ENCODE results near the gene GSAP.
"Not testable (repeated sequence)": the region's sequence is repeated elsewhere in the genome, so short reads cannot be mapped to it uniquely, and the experiment has no call there.

GSAP gene

GRCh38 chr7:77293046-77293445 lies 123.1 kb downstream of the GSAP start:
- in situ Hi-C loops (cut with MboI; ENCODE audit: low sequenced_read_pairs): no loop called here

- in situ Hi-C loops (cut with MboI; ENCODE audit: low sequenced_read_pairs): no loop called here
Measured at GRCh38 chr7:77290425-77290824, 125.7 kb downstream of the GSAP start.

GRCh38 chr7:77289387-77289786 lies 126.8 kb downstream of the GSAP start:
- in situ Hi-C loops (cut with MboI; ENCODE audit: low sequenced_read_pairs): no loop called here

- in situ Hi-C loops (cut with MboI; ENCODE audit: low sequenced_read_pairs): no loop called here
Measured at GRCh38 chr7:77288676-77289320, 127.4 kb downstream of the GSAP start.

- in situ Hi-C loops (cut with MboI; ENCODE audit: low sequenced_read_pairs): no loop called here
Measured at GRCh38 chr7:77284616-77285015, 131.5 kb downstream of the GSAP start.

GRCh38 chr7:77284005-77284404 lies 132.1 kb downstream of the GSAP start:
- in situ Hi-C loops (cut with MboI; ENCODE audit: low sequenced_read_pairs): no loop called here

GRCh38 chr7:77282897-77283296 lies 133.3 kb downstream of the GSAP start:
- in situ Hi-C loops (cut with MboI; ENCODE audit: low sequenced_read_pairs): no loop called here

- in situ Hi-C loops (cut with MboI; ENCODE audit: low sequenced_read_pairs): no loop called here
Measured at GRCh38 chr7:77281780-77282478, 134.2 kb downstream of the GSAP start.

- in situ Hi-C loops (cut with MboI; ENCODE audit: low sequenced_read_pairs): no loop called here
Measured at GRCh38 chr7:77276120-77276519, 140.0 kb downstream of the GSAP start.

- in situ Hi-C loops (cut with MboI; ENCODE audit: low sequenced_read_pairs): not testable (repeated sequence)
Measured at GRCh38 chr7:77275663-77276062, 140.5 kb downstream of the GSAP start.

- in situ Hi-C loops (cut with MboI; ENCODE audit: low sequenced_read_pairs): no loop called here
Measured at GRCh38 chr7:77271766-77272165, 144.4 kb downstream of the GSAP start.

GRCh38 chr7:77270094-77270480 lies 146.1 kb downstream of the GSAP start:
- in situ Hi-C loops (cut with MboI; ENCODE audit: low sequenced_read_pairs): no loop called here

GRCh38 chr7:77269360-77270093 lies 146.6 kb downstream of the GSAP start:
- in situ Hi-C loops (cut with MboI; ENCODE audit: low sequenced_read_pairs): no loop called here

GRCh38 chr7:77266291-77266794 lies 149.8 kb downstream of the GSAP start:
- in situ Hi-C loops (cut with MboI; ENCODE audit: low sequenced_read_pairs): no loop called here

GRCh38 chr7:77265666-77266065 lies 150.5 kb downstream of the GSAP start:
- in situ Hi-C loops (cut with MboI; ENCODE audit: low sequenced_read_pairs): no loop called here

GRCh38 chr7:77262316-77262715 lies 153.8 kb downstream of the GSAP start:
- in situ Hi-C loops (cut with MboI; ENCODE audit: low sequenced_read_pairs): no loop called here

All from hTERT RPE-1 (cell line).